NCI-H748 (cell line): ENCODE results near the gene RHOH.

Source experiments
- DNase-seq: peaks from one replicate; lab custom pipeline; 2025; ENCODE audit not compliant: unreplicated experiment; lab: John Stamatoyannopoulos, UW

The RHOH gene

GRCh38 chr4:40232610-40233009, 35.8 kb downstream of the RHOH start:
- no peak for DNase-seq

GRCh38 chr4:40233227-40233626, 36.4 kb downstream of the RHOH start:
- no peak for DNase-seq

GRCh38 chr4:40234519-40235039, 37.7 kb downstream of the RHOH start:
- no peak for DNase-seq

- no peak for DNase-seq
Measured at GRCh38 chr4:40238008-40238699, 41.3 kb downstream of the RHOH start.

GRCh38 chr4:40238700-40239548, 42.1 kb downstream of the RHOH start:
- no peak for DNase-seq

- DNase-seq = no peak
Measured at GRCh38 chr4:40240040-40240653, 43.3 kb downstream of the RHOH start.

- DNase-seq = no peak
Measured at GRCh38 chr4:40241026-40241425, 44.2 kb downstream of the RHOH start.

GRCh38 chr4:40241941-40242340, 45.1 kb downstream of the RHOH start:
- no peak for DNase-seq

- no peak for DNase-seq
Measured at GRCh38 chr4:40243386-40243948, 46.6 kb downstream of the RHOH start.

- no peak for DNase-seq
Measured at GRCh38 chr4:40244606-40245005, 47.8 kb downstream of the RHOH start.

- peak; percentile 24 for DNase-seq
Measured at GRCh38 chr4:40245550-40245949, 48.7 kb downstream of the RHOH start.

- DNase-seq = peak; percentile 20
Measured at GRCh38 chr4:40246011-40246900, 49.4 kb downstream of the RHOH start.

GRCh38 chr4:40246938-40247337, 50.1 kb downstream of the RHOH start:
- DNase-seq = no peak

- DNase-seq = no peak
Measured at GRCh38 chr4:40247350-40247749, 50.5 kb downstream of the RHOH start.

GRCh38 chr4:40251366-40251765, 54.5 kb downstream of the RHOH start:
- no peak for DNase-seq

- no peak for DNase-seq
Measured at GRCh38 chr4:40253906-40254305, 57.1 kb downstream of the RHOH start.

GRCh38 chr4:40254608-40255392, 58.0 kb downstream of the RHOH start:
- no peak for DNase-seq

GRCh38 chr4:40255393-40256281, 58.8 kb downstream of the RHOH start:
- no peak for DNase-seq

GRCh38 chr4:40256329-40256728, 59.5 kb downstream of the RHOH start:
- no peak for DNase-seq
